HEK293 (cell line): ENCODE results near the gene CYP4F12.

Source experiments
- CTCF ChIA-PET: fragments of 350-600 bp; formaldehyde crosslinking; extraction: SDS; loops from one replicate; lab custom pipeline; 2021; ENCODE audit warnings: antibody characterized with exemption; lab: Yijun Ruan, JAX
- POLR2A ChIA-PET: fragments of 300-600 bp; formaldehyde crosslinking; extraction: SDS; loops from one replicate; lab custom pipeline; 2020; ENCODE audit warnings: antibody characterized with exemption, inconsistent platforms; lab: Yijun Ruan, JAX
- H3K27ac ChIP-seq: fragments of 200-500 bp; sonication (Bioruptor generic); 2 replicates; pipeline ENCODE4 v1.5.1; 2014; ENCODE audit warnings: low read depth, low read length, control low read depth, inconsistent platforms; ENCODE audit errors: extremely low read depth
- H3K36me3 ChIP-seq, 2 experiments: fragments of 200-500 bp in 1 of 2; sonication (Bioruptor generic) in 1 of 2; 1 replicate in 1 of 2; 2 replicates in 1 of 2; pipeline ENCODE4 v1.5.1; 2014 to 2017; ENCODE audit warnings: inconsistent platforms in 2 of 2, low read length in 2 of 2; ENCODE audit not compliant: control insufficient read depth in 2 of 2, insufficient read depth in 1 of 2
- H3K4me1 ChIP-seq: fragments of 200-500 bp; sonication (Bioruptor generic); 2 replicates; pipeline ENCODE4 v1.5.1; 2014; ENCODE audit warnings: mild to moderate bottlenecking, low read length, inconsistent platforms; ENCODE audit not compliant: control insufficient read depth, insufficient read depth
- H3K4me3 ChIP-seq: 2 replicates; pipeline ENCODE4 v1.5.1; 2011; ENCODE audit warnings: low read depth, mild to moderate bottlenecking, control low read depth, low read length, moderate library complexity
- H3K9me3 ChIP-seq: fragments of 200-500 bp; sonication (Bioruptor generic); 2 replicates; pipeline ENCODE4 v1.5.1; 2014; ENCODE audit warnings: low read depth, low read length, inconsistent platforms; ENCODE audit not compliant: control insufficient read depth, insufficient read depth
- BCL11A ChIP-seq: fragments of 450-650 bp; formaldehyde crosslinking; IDR thresholded peaks from 2 replicates; pipeline ENCODE4 v1.5.1; 2016; ENCODE audit warnings: low read depth, missing biosample characterization, missing genetic modification characterization
- HOXD13 ChIP-seq: sonication (generic); formaldehyde crosslinking; IDR thresholded peaks from 2 replicates; pipeline ENCODE4 v1.8.0; 2022; ENCODE audit warnings: missing genetic modification reagents, borderline replicate concordance
- PRDM1 ChIP-seq: fragments of 450-650 bp; formaldehyde crosslinking; IDR thresholded peaks from 2 replicates; pipeline ENCODE4; 2016; ENCODE audit warnings: missing biosample characterization, missing genetic modification characterization
- SALL2 ChIP-seq: fragments of 450-650 bp; formaldehyde crosslinking; IDR thresholded peaks from 2 replicates; pipeline ENCODE4 v1.5.0; 2017; ENCODE audit warnings: missing biosample characterization, mild to moderate bottlenecking, missing genetic modification characterization, borderline replicate concordance
- YY2 ChIP-seq: fragments of 450-650 bp; formaldehyde crosslinking; IDR thresholded peaks from 2 replicates; pipeline ENCODE4 v1.5.1; 2016; ENCODE audit warnings: missing biosample characterization, missing genetic modification characterization
- ZBTB21 ChIP-seq: fragments of 450-650 bp; formaldehyde crosslinking; IDR thresholded peaks from 2 replicates; pipeline ENCODE4 v1.5.1; 2017; ENCODE audit warnings: missing biosample characterization, missing genetic modification characterization
- ZBTB8A ChIP-seq: fragments of 450-650 bp; formaldehyde crosslinking; IDR thresholded peaks from 2 replicates; pipeline ENCODE4 v1.5.1; 2016; ENCODE audit warnings: missing biosample characterization, missing genetic modification characterization
- ZIC2 ChIP-seq: fragments of 450-650 bp; formaldehyde crosslinking; IDR thresholded peaks from 2 replicates; pipeline ENCODE4 v1.5.1; 2016; ENCODE audit warnings: missing biosample characterization, missing genetic modification characterization
- ZNF155 ChIP-seq: fragments of 450-650 bp; formaldehyde crosslinking; IDR thresholded peaks from 2 replicates; pipeline ENCODE4 v1.5.1; 2016; ENCODE audit warnings: missing biosample characterization, missing genetic modification characterization
- ZNF174 ChIP-seq: fragments of 450-650 bp; formaldehyde crosslinking; IDR thresholded peaks from 2 replicates; pipeline ENCODE4 v1.5.0; 2017; ENCODE audit warnings: missing biosample characterization, mild to moderate bottlenecking, missing genetic modification characterization
- ZNF19 ChIP-seq: fragments of 450-650 bp; formaldehyde crosslinking; IDR thresholded peaks from 2 replicates; pipeline ENCODE4; 2016; ENCODE audit warnings: missing biosample characterization, missing genetic modification characterization, low read depth
- ZNF2 ChIP-seq: fragments of 450-650 bp; formaldehyde crosslinking; IDR thresholded peaks from 2 replicates; pipeline ENCODE4 v1.5.1; 2016; ENCODE audit warnings: missing biosample characterization, missing genetic modification characterization
- ZNF555 ChIP-seq: fragments of 450-650 bp; formaldehyde crosslinking; conservative IDR thresholded peaks from 2 replicates; pipeline ENCODE4 v1.5.1; 2017; ENCODE audit warnings: missing biosample characterization, mild to moderate bottlenecking, missing genetic modification characterization, inconsistent platforms
- ZNF561 ChIP-seq: fragments of 450-650 bp; IDR thresholded peaks from 2 replicates; pipeline ENCODE4 v1.5.1; 2018; ENCODE audit warnings: missing biosample characterization, missing genetic modification characterization, borderline replicate concordance
- ZNF645 ChIP-seq: fragments of 450-650 bp; formaldehyde crosslinking; IDR thresholded peaks from 2 replicates; pipeline ENCODE4; 2016; ENCODE audit warnings: missing biosample characterization, missing genetic modification characterization
- ZXDB ChIP-seq: fragments of 450-650 bp; formaldehyde crosslinking; IDR thresholded peaks from 2 replicates; pipeline ENCODE4 v1.5.1; 2016; ENCODE audit warnings: missing biosample characterization, missing genetic modification characterization
- TF ChIP-seq, protein P1 (sequence below): fragments of 450-650 bp; formaldehyde crosslinking; IDR thresholded peaks from 2 replicates; pipeline ENCODE4 v1.5.1; 2016; ENCODE audit warnings: missing biosample characterization, missing genetic modification characterization
- TF ChIP-seq, protein P2 (sequence below): fragments of 450-650 bp; formaldehyde crosslinking; IDR thresholded peaks from 2 replicates; pipeline ENCODE4 v1.5.1; 2016; ENCODE audit warnings: missing biosample characterization, missing genetic modification characterization
- TF ChIP-seq, protein P3 (sequence below): fragments of 450-650 bp; formaldehyde crosslinking; IDR thresholded peaks from 2 replicates; pipeline ENCODE4 v1.5.1; 2017; ENCODE audit warnings: missing biosample characterization, missing genetic modification characterization

Gene CYP4F12

GRCh38 chr19:15721268-15721667, 48.4 kb downstream of the CYP4F12 start:
- no peak overlapping the region for H3K27ac ChIP-seq
- H3K9me3 ChIP-seq = no peaks in the 10 kb centered on the region
- H3K4me1 ChIP-seq = no peaks in the 10 kb centered on the region
- ChIA-PET POLR2A (no interaction called here), CTCF (no interaction called here)
- no peaks in the 10 kb centered on the region for H3K36me3 ChIP-seq
- H3K4me3 ChIP-seq = no peak overlapping the region
- TF ChIP-seq ZNF174 (tag by site-specific recombination) (no peak), SALL2 (tag by site-specific recombination) (no peak), HOXD13 (CRISPR knock-in tag) (no peak), PRDM1 (no peak), ZNF645 (tag by site-specific recombination) (no peak)
- TF ChIP-seq, protein P1, sequence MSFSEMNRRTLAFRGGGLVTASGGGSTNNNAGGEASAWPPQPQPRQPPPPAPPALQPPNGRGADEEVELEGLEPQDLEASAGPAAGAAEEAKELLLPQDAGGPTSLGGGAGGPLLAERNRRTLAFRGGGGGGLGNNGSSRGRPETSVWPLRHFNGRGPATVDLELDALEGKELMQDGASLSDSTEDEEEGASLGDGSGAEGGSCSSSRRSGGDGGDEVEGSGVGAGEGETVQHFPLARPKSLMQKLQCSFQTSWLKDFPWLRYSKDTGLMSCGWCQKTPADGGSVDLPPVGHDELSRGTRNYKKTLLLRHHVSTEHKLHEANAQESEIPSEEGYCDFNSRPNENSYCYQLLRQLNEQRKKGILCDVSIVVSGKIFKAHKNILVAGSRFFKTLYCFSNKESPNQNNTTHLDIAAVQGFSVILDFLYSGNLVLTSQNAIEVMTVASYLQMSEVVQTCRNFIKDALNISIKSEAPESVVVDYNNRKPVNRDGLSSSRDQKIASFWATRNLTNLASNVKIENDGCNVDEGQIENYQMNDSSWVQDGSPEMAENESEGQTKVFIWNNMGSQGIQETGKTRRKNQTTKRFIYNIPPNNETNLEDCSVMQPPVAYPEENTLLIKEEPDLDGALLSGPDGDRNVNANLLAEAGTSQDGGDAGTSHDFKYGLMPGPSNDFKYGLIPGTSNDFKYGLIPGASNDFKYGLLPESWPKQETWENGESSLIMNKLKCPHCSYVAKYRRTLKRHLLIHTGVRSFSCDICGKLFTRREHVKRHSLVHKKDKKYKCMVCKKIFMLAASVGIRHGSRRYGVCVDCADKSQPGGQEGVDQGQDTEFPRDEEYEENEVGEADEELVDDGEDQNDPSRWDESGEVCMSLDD = no peak

GRCh38 chr19:15722956-15723355, 50.1 kb downstream of the CYP4F12 start:
- Histone ChIP-seq H3K4me1 (no peaks in the 10 kb centered on the region), H3K4me3 (no peak overlapping the region), H3K27ac (no peak overlapping the region)
- TF ChIP-seq ZNF2 (tag by site-specific recombination) (no peak), ZXDB (tag by site-specific recombination) (no peak), ZNF155 (tag by site-specific recombination) (no peak), BCL11A (tag by site-specific recombination) (no peak), YY2 (no peak), ZBTB8A (no peak), HOXD13 (CRISPR knock-in tag) (no peak), ZNF19 (no peak), ZBTB21 (tag by site-specific recombination) (no peak), ZNF555 (tag by site-specific recombination) (no peak), ZNF561 (tag by site-specific recombination) (no peak), ZIC2 (tag by site-specific recombination) (no peak)
- TF ChIP-seq, protein P2, sequence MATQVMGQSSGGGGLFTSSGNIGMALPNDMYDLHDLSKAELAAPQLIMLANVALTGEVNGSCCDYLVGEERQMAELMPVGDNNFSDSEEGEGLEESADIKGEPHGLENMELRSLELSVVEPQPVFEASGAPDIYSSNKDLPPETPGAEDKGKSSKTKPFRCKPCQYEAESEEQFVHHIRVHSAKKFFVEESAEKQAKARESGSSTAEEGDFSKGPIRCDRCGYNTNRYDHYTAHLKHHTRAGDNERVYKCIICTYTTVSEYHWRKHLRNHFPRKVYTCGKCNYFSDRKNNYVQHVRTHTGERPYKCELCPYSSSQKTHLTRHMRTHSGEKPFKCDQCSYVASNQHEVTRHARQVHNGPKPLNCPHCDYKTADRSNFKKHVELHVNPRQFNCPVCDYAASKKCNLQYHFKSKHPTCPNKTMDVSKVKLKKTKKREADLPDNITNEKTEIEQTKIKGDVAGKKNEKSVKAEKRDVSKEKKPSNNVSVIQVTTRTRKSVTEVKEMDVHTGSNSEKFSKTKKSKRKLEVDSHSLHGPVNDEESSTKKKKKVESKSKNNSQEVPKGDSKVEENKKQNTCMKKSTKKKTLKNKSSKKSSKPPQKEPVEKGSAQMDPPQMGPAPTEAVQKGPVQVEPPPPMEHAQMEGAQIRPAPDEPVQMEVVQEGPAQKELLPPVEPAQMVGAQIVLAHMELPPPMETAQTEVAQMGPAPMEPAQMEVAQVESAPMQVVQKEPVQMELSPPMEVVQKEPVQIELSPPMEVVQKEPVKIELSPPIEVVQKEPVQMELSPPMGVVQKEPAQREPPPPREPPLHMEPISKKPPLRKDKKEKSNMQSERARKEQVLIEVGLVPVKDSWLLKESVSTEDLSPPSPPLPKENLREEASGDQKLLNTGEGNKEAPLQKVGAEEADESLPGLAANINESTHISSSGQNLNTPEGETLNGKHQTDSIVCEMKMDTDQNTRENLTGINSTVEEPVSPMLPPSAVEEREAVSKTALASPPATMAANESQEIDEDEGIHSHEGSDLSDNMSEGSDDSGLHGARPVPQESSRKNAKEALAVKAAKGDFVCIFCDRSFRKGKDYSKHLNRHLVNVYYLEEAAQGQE (tag by site-specific recombination) = no peak
- TF ChIP-seq, protein P3, sequence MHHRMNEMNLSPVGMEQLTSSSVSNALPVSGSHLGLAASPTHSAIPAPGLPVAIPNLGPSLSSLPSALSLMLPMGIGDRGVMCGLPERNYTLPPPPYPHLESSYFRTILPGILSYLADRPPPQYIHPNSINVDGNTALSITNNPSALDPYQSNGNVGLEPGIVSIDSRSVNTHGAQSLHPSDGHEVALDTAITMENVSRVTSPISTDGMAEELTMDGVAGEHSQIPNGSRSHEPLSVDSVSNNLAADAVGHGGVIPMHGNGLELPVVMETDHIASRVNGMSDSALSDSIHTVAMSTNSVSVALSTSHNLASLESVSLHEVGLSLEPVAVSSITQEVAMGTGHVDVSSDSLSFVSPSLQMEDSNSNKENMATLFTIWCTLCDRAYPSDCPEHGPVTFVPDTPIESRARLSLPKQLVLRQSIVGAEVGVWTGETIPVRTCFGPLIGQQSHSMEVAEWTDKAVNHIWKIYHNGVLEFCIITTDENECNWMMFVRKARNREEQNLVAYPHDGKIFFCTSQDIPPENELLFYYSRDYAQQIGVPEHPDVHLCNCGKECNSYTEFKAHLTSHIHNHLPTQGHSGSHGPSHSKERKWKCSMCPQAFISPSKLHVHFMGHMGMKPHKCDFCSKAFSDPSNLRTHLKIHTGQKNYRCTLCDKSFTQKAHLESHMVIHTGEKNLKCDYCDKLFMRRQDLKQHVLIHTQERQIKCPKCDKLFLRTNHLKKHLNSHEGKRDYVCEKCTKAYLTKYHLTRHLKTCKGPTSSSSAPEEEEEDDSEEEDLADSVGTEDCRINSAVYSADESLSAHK = no peak
- TF ChIP-seq, all 188 proteins: peak for 0
- ChIA-PET POLR2A (no interaction called here), CTCF (no interaction called here)
- Histone ChIP-seq H3K9me3 (no peaks in the 10 kb centered on the region), H3K36me3 (no peaks in the 10 kb centered on the region)
